Measurements from ENCODE around the gene ZNF276.

DNA sequence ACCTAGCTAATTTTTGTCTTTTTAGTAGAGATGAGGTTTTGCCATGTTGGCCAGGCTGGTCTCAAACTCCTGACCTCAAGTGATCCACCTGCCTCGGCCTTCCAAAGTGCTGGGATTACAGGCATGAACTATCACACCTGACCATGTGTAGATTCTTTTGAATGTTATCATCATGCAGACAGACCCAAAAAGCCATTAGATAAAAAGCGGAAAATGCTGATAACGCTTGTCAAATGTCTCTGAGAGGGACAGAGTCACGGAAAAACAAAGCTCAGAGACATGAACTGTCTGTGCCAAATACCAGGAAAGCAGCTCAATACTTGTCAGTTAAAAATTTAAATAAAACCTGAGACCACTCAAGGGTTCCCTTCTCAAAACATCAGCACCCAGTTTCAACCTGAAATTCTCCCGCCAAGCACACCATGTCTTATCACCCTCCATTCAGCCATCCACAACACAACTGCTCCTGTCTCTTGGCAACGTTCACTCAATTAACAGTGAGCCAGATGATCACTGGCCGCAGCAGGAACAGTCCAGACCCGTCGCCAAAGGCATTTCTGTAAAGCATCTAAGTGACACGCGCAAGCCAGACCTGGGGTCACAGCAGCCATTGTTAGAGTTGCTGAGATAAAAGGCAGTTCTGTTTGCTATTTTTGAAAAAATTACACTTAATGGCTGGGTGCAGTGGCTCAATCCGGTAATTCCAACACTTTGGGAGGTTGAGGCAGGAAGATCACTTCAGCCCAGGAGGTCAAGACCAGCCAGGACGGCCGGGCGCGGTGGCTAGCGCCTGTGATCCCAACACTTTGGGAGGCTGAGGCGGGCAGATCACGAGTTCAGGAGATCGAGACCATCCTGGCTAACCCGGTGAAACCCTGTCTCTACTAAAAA is 65.4 kb downstream of the ZNF276 start:
- TF ChIP-seq EZH2phosphoT487 (IDR thresholded peaks at IDR 0.05; ENCODE audit: insufficient read depth, low read depth): no peak
- TF ChIP-seq EZH2 (IDR thresholded peaks at IDR 0.05; ENCODE audit: insufficient read depth, poor library complexity, severe bottlenecking): no peak

Measured in GM23248 (cell line).